Measurements from ENCODE around the gene NPVF.

- no peak for TF ChIP-seq CTCF (IDR thresholded peaks at IDR 0.05; ENCODE audit: low read depth, low read length)
- no peak for TF ChIP-seq POLR2A (IDR thresholded peaks at IDR 0.05; ENCODE audit: extremely low read depth, insufficient read length)
Observed at GRCh38 chr7:25179325-25179724, 49.0 kb downstream of the NPVF start.

Measured in NB4 (cell line).